Activated CD4-positive, CD25-positive, alpha-beta regulatory T cell treated with anti-CD3 and anti-CD28 coated beads, Interleukin-2, amount 50 U/mL, for 72 hours (primary cell): ENCODE measurements around the gene KRTAP1-3.
"Not testable (repeated sequence)": the region's sequence is repeated elsewhere in the genome, so short reads cannot be mapped to it uniquely, and the experiment has no call there.

Source experiments
- DNase-seq: peaks from one replicate; pipeline ENCODE4 v3.0.0; 2021

KRTAP1-3 gene

DNA sequence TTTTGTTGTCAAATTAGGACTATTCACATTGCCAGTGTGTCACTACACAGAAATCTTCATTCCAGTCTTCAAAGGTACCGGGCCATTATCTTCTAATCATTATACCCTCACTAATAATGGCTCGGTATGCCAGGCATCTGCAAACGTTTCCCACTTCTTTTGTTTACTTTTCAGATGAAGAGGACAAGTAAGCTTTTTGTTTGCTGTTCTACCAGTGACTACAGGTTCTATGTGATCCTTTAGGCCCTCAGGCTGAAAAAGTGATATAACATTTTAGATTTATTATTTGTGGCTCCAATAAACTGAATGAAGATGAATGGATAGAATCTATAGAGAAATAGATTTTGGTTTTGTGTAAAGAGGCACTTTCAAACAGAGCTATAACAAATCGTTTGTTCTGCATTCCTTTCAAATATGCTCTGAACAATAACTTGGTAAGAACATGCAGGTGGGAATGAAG lies 25.3 kb downstream of the KRTAP1-3 start:
- DNase-seq: no peak

DNA sequence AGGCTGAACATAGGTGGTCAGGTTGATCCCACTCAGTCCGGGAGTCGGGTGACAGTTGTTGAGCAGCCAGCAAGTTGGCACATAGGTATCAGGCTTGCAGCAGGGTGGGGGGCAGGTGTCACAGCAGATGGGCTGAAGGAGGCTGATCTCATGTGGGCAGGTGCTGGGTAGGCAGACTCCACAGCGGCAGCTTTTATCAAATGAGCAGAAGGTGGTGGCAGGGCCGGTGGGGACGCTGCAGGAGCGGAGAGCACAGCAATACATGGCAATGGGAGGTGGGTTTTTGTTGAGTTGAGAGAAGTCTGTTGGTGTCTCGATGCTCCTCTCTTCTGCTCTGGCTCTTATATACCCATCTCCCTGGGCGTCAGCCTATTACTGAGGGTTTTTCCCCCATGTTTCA lies 25.9 kb downstream of the KRTAP1-3 start, which contains the start of gene KRTAP3-1:
Gene KRTAP3-1 (minus strand): TSS at position 318 of the 400 bp plus-strand sequence. CDS start 54 bp downstream, at position 264.
- no peak for DNase-seq

DNA sequence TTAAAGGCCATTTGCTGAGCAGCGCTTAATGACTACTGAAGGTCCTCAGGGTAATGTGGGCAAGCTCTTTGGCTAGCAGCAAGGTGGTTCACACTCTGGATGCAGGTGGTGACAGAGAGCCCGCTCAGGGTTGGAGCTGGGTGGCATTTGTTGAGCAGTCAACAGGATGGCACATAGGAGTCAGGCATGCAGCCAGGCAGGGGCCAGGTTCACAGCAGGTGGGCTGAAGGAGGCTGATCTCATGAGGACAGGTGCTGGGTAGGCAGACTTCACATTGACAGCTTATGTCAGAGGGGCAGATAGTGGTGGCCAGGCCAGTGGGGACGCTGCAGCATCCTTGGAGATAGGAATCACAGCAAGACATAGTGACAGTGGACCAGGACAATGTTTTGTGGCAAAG lies 30.3 kb downstream of the KRTAP1-3 start:
- DNase-seq: no peak

DNA sequence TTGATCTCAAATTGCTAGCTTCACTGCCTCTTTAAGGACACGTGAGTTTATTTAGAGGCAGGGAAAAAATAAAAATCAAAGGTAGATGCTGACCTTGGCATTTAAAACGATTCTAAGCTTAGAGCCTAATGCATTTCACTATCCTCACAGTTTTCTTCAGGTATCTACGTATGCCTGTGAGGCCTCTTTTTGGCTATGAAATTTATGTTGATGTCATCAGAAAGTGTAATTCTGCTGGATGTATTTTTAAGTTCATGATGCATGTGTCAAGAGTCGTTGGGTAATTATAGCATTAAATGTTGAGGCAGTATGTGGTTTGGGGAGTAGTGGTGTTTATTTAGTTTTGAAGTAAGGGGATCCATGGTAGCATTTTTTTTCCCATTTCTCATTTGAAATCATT lies 30.7 kb downstream of the KRTAP1-3 start:
- DNase-seq: no peak

DNA sequence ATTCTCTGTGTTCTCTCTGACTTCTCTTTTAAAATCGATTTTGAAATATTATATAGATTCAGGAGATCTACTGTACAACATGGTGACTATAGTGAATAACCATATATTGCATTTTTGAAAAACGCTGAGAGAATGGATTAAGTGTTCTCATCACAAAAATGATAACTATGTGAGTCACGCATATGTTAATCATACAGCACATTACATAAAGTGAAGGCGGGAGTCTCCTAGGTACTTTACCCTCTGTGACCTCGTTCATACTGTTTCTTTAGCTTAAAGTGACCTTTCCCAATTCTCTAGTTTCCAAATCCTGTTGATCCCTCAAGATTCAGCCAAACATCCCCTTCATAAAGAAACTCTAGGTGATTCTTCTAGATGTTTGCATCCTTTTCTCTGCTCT lies 31.9 kb downstream of the KRTAP1-3 start:
- DNase-seq: no peak

DNA sequence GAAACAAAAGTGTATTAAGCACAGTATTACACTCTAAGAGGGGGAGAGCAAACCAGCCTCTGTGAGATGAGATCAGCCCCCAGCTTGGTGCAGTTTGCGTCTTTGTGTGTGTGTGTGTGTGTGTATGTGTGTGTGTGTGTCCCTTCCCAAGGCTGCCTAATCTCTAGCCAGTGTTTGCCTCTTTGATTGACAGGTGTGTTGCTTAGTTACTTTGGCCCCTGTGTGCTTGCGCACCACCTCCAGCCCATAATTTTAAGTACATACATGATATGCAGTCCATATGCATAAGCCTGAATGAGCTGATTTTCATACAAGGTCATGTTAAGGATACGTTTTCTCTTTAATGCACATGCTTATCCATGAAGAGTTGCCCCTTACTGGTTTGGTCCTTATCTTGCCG lies 32.9 kb downstream of the KRTAP1-3 start:
- no peak for DNase-seq

DNA sequence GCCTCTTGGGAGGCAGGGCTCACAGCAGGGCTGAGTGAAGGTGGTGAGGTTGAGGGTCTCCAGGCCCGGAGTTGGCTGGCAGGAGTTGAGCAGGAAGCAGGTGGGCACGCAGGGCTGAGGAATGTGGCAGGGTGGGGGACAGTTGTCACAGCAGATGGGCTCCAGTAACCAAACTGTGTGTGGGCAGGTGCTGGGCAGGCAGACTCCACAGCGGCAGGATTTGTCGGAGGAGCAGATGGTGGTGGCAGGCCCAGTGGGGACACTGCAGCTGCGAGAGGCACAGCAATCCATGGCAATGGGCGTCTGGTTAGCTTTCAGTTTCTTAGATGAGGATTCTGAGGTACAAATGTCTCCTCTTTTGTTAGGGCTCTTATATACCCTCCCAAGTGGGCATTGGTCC lies 35.1 kb downstream of the KRTAP1-3 start, which contains the start of gene KRTAP3-2:
Gene KRTAP3-2 (minus strand): TSS at position 344 of the 400 bp plus-strand sequence. CDS start 53 bp downstream, at position 291.
- DNase-seq: not testable (repeated sequence)

DNA sequence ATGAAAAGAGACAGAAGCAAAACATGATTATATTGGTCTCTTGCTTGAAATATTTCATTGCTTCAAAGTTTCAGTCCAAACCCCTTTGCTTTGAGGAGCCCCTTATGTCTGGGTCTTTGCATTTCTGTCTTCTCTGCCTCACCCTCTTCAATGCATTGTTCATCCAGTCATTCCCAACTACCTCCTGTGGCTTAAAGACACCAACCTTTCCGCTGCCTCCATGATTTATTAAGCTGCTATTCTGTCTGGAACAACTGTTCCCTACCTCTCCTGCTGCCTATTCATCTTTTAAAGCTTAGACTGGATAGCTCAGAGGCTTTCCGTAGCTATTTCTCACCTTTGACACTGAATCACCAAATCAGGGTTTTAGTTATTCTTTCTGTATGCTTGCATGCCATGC lies 37.3 kb downstream of the KRTAP1-3 start:
- no peak for DNase-seq

DNA sequence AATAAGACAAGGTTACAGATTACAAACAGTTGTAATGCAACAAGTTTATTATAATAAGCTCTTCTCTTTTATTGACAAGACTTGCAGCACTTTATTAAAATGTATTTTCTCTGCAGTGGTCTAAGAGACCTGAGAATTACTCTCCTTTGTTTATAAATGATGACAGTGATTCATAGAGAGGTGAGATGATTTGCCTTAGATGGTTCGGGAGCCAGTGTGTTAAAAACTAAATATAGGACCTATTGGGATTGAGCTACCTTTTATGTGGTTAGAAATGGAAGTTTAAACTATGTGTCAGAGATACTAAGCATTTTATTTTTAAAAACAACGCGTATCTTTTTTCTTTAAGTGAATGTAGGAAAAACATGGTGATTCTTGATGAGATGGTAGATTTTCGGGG lies 37.8 kb downstream of the KRTAP1-3 start:
- DNase-seq: no peak

DNA sequence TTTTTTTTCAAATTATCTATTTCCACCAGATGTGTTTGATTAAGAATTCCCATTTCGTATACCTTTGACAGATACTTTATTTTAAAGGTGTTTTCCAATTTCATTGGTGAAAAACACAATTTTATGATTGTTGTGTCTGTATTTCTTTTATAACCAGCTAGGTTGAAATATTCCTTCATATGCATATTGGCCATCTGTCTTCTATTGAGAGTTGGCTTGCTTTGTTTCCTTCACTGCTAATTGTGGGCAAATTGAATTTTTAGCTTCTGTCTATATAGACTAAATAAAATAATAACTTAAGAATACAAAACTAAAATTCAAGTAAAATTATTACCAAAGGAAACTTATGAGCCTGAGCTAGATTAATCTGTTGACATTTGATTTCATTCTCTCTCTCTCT lies 39.6 kb downstream of the KRTAP1-3 start:
- DNase-seq: no peak

DNA sequence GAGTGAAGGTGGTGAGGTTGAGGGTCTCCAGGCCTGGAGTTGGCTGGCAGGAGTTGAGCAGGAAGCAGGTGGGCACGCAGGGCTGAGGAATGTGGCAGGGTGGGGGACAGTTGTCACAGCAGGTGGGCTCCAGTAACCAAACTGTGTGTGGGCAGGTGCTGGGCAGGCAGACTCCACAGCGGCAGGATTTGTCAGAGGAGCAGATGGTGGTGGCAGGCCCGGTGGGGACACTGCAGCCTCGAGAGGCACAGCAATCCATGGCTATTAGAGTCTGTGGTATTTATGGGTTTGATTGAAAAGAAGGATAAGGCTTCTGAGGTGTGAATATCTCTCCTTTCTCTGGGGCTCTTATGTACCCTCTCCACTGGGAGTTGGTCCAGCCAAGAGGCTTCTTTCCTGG lies 40.8 kb downstream of the KRTAP1-3 start, which contains the start of gene KRTAP3-3:
Gene KRTAP3-3 (minus strand): TSS at position 326 of the 400 bp plus-strand sequence. CDS start 67 bp downstream, at position 259.
- DNase-seq: no peak

DNA sequence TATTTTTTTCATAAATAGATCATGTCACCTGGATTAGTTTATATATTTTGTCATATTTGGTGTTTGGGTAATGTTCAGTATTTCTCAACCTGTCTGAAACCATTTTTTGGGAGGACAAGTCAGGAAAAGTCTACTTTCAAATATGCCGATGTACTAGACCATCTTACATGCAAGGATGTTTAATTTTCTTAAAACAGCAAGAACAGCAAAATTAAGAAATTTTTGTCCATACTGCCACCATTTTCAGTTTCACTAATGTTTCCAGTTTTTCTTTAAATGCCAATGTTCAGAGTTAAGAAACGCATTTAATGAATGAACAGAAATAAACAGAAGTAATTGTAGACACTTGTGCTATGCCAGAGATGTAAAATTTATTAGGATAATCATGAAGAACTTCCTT lies 41.6 kb downstream of the KRTAP1-3 start:
- DNase-seq: no peak

DNA sequence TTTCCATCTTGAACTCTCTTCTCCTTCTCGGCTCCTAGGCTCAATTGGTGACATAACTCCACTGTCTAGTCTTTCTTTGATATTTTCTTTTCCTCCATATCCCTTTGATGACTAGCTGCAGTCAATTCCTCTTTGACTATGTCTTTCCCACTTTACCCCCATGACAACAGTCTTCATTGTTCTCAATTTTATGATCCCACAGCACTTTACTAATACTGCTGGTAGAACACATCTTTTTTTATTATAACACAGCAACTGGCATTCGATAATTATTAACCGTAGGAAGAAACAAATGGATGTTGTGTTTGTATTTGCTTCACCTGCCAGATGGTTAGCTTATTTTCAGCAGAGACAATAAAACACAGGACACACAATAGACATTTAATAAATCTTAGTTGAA lies 42.0 kb downstream of the KRTAP1-3 start:
- DNase-seq: no peak

DNA sequence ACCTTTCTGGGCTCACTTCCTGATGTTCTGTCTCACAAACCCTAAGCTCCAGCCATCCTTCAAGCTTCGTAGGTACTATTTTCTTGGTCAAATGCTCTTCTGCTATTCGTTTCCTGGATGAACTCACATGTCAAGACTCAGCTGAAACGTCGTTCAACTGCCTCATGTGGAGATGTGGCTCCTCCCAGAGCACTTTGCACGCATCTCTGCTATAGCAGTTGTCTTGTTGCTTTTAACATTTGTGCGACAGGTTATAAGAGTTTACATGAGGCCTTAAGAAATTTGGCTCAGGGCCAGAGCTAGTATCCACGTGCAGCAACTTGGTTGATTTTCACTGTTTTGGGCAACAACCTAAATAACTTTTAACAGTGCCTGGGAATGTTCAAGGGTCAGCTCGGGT lies 47.8 kb downstream of the KRTAP1-3 start:
- no peak for DNase-seq

DNA sequence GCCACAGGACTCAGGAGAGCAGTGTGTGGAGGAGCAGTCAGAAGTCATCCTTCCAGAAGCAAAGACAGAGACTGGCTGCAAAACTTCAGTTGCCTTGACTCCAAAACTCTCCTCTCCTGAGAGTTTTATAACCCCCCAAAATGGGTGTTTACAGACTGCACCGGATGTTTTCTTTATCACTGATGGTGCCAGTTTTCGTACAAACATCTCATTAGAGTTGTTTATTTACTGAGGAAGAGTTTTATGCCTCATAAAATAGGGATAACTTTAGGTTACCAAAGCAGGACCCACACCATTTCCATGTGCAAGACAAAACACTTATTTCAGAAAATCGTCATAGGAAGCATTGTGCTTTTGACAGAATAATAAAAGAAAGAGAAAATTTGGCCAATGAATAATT lies 50.4 kb downstream of the KRTAP1-3 start, which contains the start of gene KRT40:
Gene KRT40 (minus strand): TSS at position 101 of the 400 bp plus-strand sequence. CDS start 53 bp downstream, at position 48.
- no peak for DNase-seq
